Upper lobe of left lung (tissue), 6 donors: ENCODE measurements around the gene DSCAM. TPM values are rescaled to one million over a fixed set of nuclear protein-coding genes. Genes with fewer than 3 reads are reported as not detected.

Source experiments
- ATAC-seq, 2 donors: fragments of 200-7000 bp; cut with Tn5 transposase; one replicate each; pipeline ENCODE4 v1.9.1; 2022; ENCODE audit warnings: mild to moderate bottlenecking in 2 of 2, moderate library complexity in 2 of 2; ENCODE audit not compliant: low FRiP score in 2 of 2
- DNase-seq, 2 donors: peaks; one replicate each; pipeline ENCODE4 v3.0.0-alpha.2; 2019 to 2020
- H3K27ac ChIP-seq, 4 donors: fragments of 200-600 bp; sonication (generic); one replicate each; pipeline ENCODE4 v1.5.1; 2016 to 2019
- H3K27me3 ChIP-seq, 4 donors: fragments of 200-600 bp; sonication (generic); one replicate each; pipeline ENCODE4 v1.5.1; 2017 to 2019
- H3K36me3 ChIP-seq, 4 donors: fragments of 200-600 bp; sonication (generic); one replicate each; pipeline ENCODE4 v1.5.1; 2016 to 2019
- H3K4me1 ChIP-seq, 4 donors: fragments of 200-600 bp; sonication (generic); one replicate each; pipeline ENCODE4 v1.5.1; 2018 to 2019
- H3K4me3 ChIP-seq, 4 donors: fragments of 200-600 bp; sonication (generic); one replicate each; pipeline ENCODE4 v1.5.1; 2017 to 2019; ENCODE audit warnings: mild to moderate bottlenecking in 2 of 4, moderate library complexity in 1 of 4
- H3K9me3 ChIP-seq, 4 donors: fragments of 200-600 bp; sonication (generic); one replicate each; pipeline ENCODE4 v1.5.1; 2018 to 2019
- EP300 ChIP-seq, 4 donors: sonication (generic); formaldehyde crosslinking; IDR thresholded peaks; one replicate each; pipeline ENCODE4 v1.5.1; 2017; ENCODE audit warnings: antibody characterized with exemption in 4 of 4, control low read depth in 2 of 4
- POLR2A ChIP-seq, 4 donors: fragments of 450-650 bp; IDR thresholded peaks; one replicate each; pipeline ENCODE4 v1.5.1; 2016 to 2017; ENCODE audit warnings: antibody characterized with exemption in 4 of 4, mild to moderate bottlenecking in 2 of 4
- POLR2AphosphoS5 ChIP-seq, 2 donors: sonication (generic); formaldehyde crosslinking; IDR thresholded peaks; one replicate each; pipeline ENCODE4 v1.5.1; 2017; ENCODE audit warnings: antibody characterized with exemption in 2 of 2
- WGBS, 2 donors: methylation state at CpG; one replicate each; pipeline ENCODE4 v1.1.5; 2017 to 2018; 5-methylcytosine and 5-hydroxymethylcytosine counted together
- total RNA-seq, 6 donors: library from RNA; depleted of rRNA in 4 of 6; stranded (reverse); fragments of >200 nt in 4 of 6; gene quantifications; one replicate each; pipeline versions ENCODE4 v1.1.0 to v1.2.1, GENCODE V29; 2016 to 2021
- TF ChIP-seq, protein P1 (sequence below), 6 experiments: fragments of 450-650 bp in 4 of 6; fragments of 200-600 bp in 2 of 6; sonication (generic) in 2 of 6; IDR thresholded peaks; one replicate each; pipeline ENCODE4 v1.5.1; 2016 to 2019; ENCODE audit warnings: antibody characterized with exemption in 6 of 6
- donor health status: DM: no; HTN: no; CAD: no; lungs with moderate emphysema.
- donor health status: DM: no; HTN: yes; CAD: no; lungs with severe emphysema.

The DSCAM gene
- total RNA-seq, 6 donors from 2014 or later, result under 0.01 to 0.61 (median 0.26) TPM; not detected in 1

DNA sequence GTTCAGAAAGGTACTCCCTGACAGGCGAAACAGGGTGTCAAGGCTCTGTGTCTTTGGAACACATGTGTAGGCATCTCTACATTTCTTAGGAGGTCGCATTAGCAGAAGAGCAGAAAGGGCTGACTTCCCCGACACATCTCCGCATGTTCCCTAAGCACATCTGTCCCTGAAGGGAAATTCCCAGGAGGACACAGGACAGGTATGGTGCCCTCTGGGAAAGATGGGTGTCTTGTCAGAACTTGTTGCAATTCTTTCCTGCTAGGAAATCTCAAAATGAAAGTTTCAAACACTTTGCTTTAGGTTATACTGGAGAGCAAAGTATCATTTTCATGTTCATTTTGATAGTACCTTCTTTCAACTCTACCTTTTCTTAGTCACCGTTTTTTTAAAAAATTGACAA is 2.0 kb downstream of the DSCAM start:
- TF ChIP-seq, protein P1, sequence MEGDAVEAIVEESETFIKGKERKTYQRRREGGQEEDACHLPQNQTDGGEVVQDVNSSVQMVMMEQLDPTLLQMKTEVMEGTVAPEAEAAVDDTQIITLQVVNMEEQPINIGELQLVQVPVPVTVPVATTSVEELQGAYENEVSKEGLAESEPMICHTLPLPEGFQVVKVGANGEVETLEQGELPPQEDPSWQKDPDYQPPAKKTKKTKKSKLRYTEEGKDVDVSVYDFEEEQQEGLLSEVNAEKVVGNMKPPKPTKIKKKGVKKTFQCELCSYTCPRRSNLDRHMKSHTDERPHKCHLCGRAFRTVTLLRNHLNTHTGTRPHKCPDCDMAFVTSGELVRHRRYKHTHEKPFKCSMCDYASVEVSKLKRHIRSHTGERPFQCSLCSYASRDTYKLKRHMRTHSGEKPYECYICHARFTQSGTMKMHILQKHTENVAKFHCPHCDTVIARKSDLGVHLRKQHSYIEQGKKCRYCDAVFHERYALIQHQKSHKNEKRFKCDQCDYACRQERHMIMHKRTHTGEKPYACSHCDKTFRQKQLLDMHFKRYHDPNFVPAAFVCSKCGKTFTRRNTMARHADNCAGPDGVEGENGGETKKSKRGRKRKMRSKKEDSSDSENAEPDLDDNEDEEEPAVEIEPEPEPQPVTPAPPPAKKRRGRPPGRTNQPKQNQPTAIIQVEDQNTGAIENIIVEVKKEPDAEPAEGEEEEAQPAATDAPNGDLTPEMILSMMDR (IDR thresholded peaks at IDR 0.05), result no peak
- TF ChIP-seq EP300 (IDR thresholded peaks at IDR 0.05), result no peak
- TF ChIP-seq POLR2A (IDR thresholded peaks at IDR 0.05), result no peak
- TF ChIP-seq POLR2AphosphoS5 (IDR thresholded peaks at IDR 0.05), result no peak
- H3K4me3 ChIP-seq, result no peak overlapping the region
- WGBS, 2 donors, result 92 to 94% methylated on average over 5 of the region's 5 CpGs
- no peak for DNase-seq
- H3K9me3 ChIP-seq, result no peaks in the 10 kb centered on the region
- ATAC-seq, result no peak
- H3K4me1 ChIP-seq, result peaks cover 0 to 11% (median 0%) of the 10 kb centered on the region in 4 donors
- H3K36me3 ChIP-seq, result no peaks in the 10 kb centered on the region
- H3K27ac ChIP-seq, result no peak overlapping the region
- peaks cover 0 to 9% (median 3%) of the 10 kb centered on the region in 4 donors for H3K27me3 ChIP-seq

DNA sequence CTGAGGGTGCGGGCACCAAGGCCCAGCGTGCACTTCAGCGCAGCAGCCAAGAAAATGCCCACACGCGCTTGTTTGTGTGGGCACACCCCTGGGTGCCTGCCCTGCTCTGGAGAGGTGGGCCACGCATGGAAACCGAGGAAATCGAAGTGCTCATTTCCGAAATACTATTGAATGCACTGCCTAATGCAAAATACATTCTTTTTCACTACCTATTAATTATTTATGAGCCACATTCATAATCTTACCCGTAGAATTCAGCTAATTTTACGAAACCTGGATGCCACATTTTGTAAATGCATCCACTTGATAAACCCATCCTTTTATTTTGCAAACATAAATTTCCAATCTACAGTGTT is 4.8 kb downstream of the DSCAM start:
- WGBS, 2 donors, result 39 to 42% methylated on average over 11 of the region's 11 CpGs
- no peak overlapping the region for H3K27ac ChIP-seq
- peaks cover 0 to 11% (median 0%) of the 10 kb centered on the region in 4 donors for H3K4me1 ChIP-seq
- peak overlapping the region in 1 of 4 donors; percentile 36 for H3K4me3 ChIP-seq
- ATAC-seq, result no peak
- no peak for DNase-seq
- TF ChIP-seq EP300 (IDR thresholded peaks at IDR 0.05) (no peak), POLR2A (IDR thresholded peaks at IDR 0.05) (no peak), POLR2AphosphoS5 (IDR thresholded peaks at IDR 0.05) (no peak)
- TF ChIP-seq, protein P1 (IDR thresholded peaks at IDR 0.05), result no peak
- no peaks in the 10 kb centered on the region for H3K9me3 ChIP-seq
- no peaks in the 10 kb centered on the region for H3K36me3 ChIP-seq
- H3K27me3 ChIP-seq, result peaks cover 0 to 9% (median 3%) of the 10 kb centered on the region in 4 donors

DNA sequence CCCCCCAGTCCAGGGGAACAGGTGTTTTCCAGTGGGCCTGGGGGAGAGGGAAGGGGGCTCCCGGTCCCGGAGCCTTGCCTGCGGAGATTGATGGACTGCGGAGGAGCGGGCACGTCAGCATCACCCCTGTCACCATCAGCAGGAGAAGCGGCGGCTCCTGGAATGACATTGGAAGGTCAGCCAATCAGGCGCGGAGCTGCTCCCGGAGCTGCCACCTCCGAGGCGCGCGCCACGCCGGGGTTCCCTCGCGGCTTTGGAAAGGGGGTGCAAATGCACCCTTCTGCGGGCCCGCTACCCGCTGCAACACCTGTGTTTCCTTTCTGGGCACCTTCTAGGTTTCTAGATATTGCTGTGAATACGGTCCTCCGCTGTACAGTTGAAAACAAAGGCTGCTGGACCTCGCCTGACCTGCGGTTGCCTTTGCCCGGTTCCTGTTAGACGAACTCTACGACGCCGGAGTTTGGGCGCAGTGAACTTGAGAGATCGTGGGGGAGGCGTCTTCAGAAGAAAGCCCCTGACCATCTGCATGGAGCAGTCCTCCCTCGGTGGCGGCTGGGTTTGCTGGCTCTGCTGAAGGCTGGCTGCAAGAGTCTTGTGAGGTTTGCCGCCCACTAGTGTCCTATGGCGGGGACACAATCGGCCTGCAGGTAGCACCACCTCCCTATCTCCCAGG is 5.3 kb downstream of the DSCAM start:
- ATAC-seq (peak; percentile 70 to 87), DNase-seq (peak; percentile 72 to 83)
- Histone ChIP-seq H3K4me3 (peak overlapping the region in 3 of 4 donors; percentile 20 to 41 (median 36)), H3K9me3 (no peaks in the 10 kb centered on the region), H3K36me3 (no peaks in the 10 kb centered on the region), H3K27me3 (peaks cover 0 to 4% (median 1%) of the 10 kb centered on the region in 4 donors), H3K27ac (no peak overlapping the region), H3K4me1 (peaks cover 0 to 6% (median 0%) of the 10 kb centered on the region in 4 donors)
- TF ChIP-seq POLR2A (IDR thresholded peaks at IDR 0.05), result no peak
- TF ChIP-seq, protein P1 (IDR thresholded peaks at IDR 0.05), result peak in 4 of 6 experiments; percentile 40 to 61 (median 54)
- 5 to 7% methylated on average over 10 to 35 of the region's 39 CpGs for WGBS, 2 donors

DNA sequence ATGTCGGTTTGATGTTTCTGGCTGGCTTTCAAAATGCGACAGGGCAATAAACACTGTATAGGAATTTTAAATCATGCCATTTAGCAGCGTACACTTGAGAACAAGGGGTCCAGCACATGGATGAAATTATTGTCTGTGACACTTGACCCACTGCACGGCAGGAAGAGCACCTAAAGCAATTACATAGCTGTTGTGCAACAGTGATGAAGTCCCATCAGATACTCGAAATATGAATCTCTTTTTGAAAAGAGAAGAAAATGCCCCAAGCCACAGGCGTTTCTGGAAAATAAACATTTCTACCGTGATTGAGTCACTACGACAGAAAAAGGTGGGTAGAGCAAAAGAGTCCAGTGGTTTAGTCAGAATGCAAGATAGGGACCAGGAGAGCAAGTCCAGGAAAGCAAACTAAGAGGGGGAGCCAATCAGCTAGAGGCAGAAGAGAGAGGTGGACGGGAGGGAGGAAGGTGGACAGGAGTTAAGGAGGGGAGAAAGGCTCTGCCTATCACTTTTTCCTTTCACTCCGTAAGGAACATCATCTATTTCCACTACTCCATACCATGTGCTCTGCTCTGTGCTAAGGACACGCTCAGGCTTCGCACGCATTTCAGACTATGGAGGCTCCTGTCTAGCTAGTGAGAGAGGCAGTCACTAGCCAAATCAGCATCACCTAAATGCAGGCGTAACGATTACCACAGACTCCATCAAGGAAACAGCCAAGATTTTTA is 6.4 kb downstream of the DSCAM start:
- DNase-seq (no peak), ATAC-seq (no peak)
- WGBS, 2 donors, result 64 to 69% methylated on average over 15 of the region's 15 CpGs
- no peaks in the 10 kb centered on the region for H3K27me3 ChIP-seq
- TF ChIP-seq, protein P1 (IDR thresholded peaks at IDR 0.05), result no peak
- no peak for TF ChIP-seq POLR2A (IDR thresholded peaks at IDR 0.05)
- TF ChIP-seq EP300 (IDR thresholded peaks at IDR 0.05), result no peak
- H3K27ac ChIP-seq, result no peak overlapping the region
- H3K36me3 ChIP-seq, result no peaks in the 10 kb centered on the region
- no peaks in the 10 kb centered on the region for H3K4me1 ChIP-seq
- no peaks in the 10 kb centered on the region for H3K9me3 ChIP-seq
- no peak overlapping the region for H3K4me3 ChIP-seq
